Upper lobe of left lung (tissue), 6 donors: ENCODE measurements around the gene SOX5. TPM values are rescaled to one million over a fixed set of nuclear protein-coding genes. Genes with fewer than 3 reads are reported as not detected.

Source experiments
- ATAC-seq, 2 donors: fragments of 200-7000 bp; cut with Tn5 transposase; one replicate each; pipeline ENCODE4 v1.9.1; 2022; ENCODE audit warnings: mild to moderate bottlenecking in 2 of 2, moderate library complexity in 2 of 2; ENCODE audit not compliant: low FRiP score in 2 of 2
- DNase-seq, 2 donors: peaks; one replicate each; pipeline ENCODE4 v3.0.0-alpha.2; 2019 to 2020
- H3K27ac ChIP-seq, 4 donors: fragments of 200-600 bp; sonication (generic); one replicate each; pipeline ENCODE4 v1.5.1; 2016 to 2019
- H3K27me3 ChIP-seq, 4 donors: fragments of 200-600 bp; sonication (generic); one replicate each; pipeline ENCODE4 v1.5.1; 2017 to 2019
- H3K36me3 ChIP-seq, 4 donors: fragments of 200-600 bp; sonication (generic); one replicate each; pipeline ENCODE4 v1.5.1; 2016 to 2019
- H3K4me1 ChIP-seq, 4 donors: fragments of 200-600 bp; sonication (generic); one replicate each; pipeline ENCODE4 v1.5.1; 2018 to 2019
- H3K4me3 ChIP-seq, 4 donors: fragments of 200-600 bp; sonication (generic); one replicate each; pipeline ENCODE4 v1.5.1; 2017 to 2019; ENCODE audit warnings: mild to moderate bottlenecking in 2 of 4, moderate library complexity in 1 of 4
- H3K9me3 ChIP-seq, 4 donors: fragments of 200-600 bp; sonication (generic); one replicate each; pipeline ENCODE4 v1.5.1; 2018 to 2019
- CTCF ChIP-seq, 6 experiments: fragments of 450-650 bp in 4 of 6; fragments of 200-600 bp in 2 of 6; sonication (generic) in 2 of 6; IDR thresholded peaks; one replicate each; pipeline ENCODE4 v1.5.1; 2016 to 2019; ENCODE audit warnings: antibody characterized with exemption in 6 of 6
- EP300 ChIP-seq, 4 donors: sonication (generic); formaldehyde crosslinking; IDR thresholded peaks; one replicate each; pipeline ENCODE4 v1.5.1; 2017; ENCODE audit warnings: antibody characterized with exemption in 4 of 4, control low read depth in 2 of 4
- POLR2A ChIP-seq, 4 donors: fragments of 450-650 bp; IDR thresholded peaks; one replicate each; pipeline ENCODE4 v1.5.1; 2016 to 2017; ENCODE audit warnings: antibody characterized with exemption in 4 of 4, mild to moderate bottlenecking in 2 of 4
- POLR2AphosphoS5 ChIP-seq, 2 donors: sonication (generic); formaldehyde crosslinking; IDR thresholded peaks; one replicate each; pipeline ENCODE4 v1.5.1; 2017; ENCODE audit warnings: antibody characterized with exemption in 2 of 2
- WGBS, 2 donors: methylation state at CpG; one replicate each; pipeline ENCODE4 v1.1.5; 2017 to 2018; 5-methylcytosine and 5-hydroxymethylcytosine counted together
- total RNA-seq, 6 donors: library from RNA; depleted of rRNA in 4 of 6; stranded (reverse); fragments of >200 nt in 4 of 6; gene quantifications; one replicate each; pipeline versions ENCODE4 v1.1.0 to v1.2.1, GENCODE V29; 2016 to 2021
- donor health status: DM: no; HTN: no; CAD: no; lungs with moderate emphysema.
- donor health status: DM: no; HTN: yes; CAD: no; lungs with severe emphysema.

SOX5 gene
- total RNA-seq, 6 donors from 2014 or later, result 9.6 to 31.4 (median 14.5) TPM

- no peak for DNase-seq
- H3K4me3 ChIP-seq, result no peak overlapping the region
- H3K9me3 ChIP-seq, result peaks cover 0 to 6% (median 0%) of the 10 kb centered on the region in 4 donors
- TF ChIP-seq POLR2AphosphoS5 (IDR thresholded peaks at IDR 0.05) (no peak), CTCF (IDR thresholded peaks at IDR 0.05) (no peak)
- no peaks in the 10 kb centered on the region for H3K4me1 ChIP-seq
- H3K36me3 ChIP-seq, result no peaks in the 10 kb centered on the region
- H3K27ac ChIP-seq, result no peak overlapping the region
- no peak for ATAC-seq
- 72 to 83% methylated on average over 1 of the region's 1 CpG for WGBS, 2 donors
- no peaks in the 10 kb centered on the region for H3K27me3 ChIP-seq
These were observed 89.5 kb downstream of the SOX5 start for GRCh38 chr12:23860019-23860418.

DNA sequence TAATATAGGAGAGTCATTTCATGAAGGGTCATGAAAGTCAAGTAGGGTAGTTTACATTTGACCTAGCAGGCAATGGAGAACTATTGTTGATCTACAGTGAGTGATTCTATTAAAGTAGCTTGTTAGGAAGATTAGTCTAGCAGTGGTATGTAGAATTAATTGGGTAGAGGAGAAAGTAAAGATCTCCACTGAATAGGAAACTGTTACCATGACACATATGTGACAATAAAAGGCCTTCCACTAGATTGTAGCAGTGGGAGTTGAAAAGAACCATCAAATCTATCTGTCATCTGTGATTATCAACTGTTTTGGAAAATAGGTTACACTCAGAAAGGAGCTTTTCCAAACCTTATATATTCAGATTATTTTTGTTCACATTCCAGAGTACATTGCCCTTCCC, 92.3 kb downstream of the SOX5 start:
- TF ChIP-seq EP300 (IDR thresholded peaks at IDR 0.05), result no peak
- TF ChIP-seq POLR2A (IDR thresholded peaks at IDR 0.05), result no peak
- TF ChIP-seq CTCF (IDR thresholded peaks at IDR 0.05), result no peak
- TF ChIP-seq POLR2AphosphoS5 (IDR thresholded peaks at IDR 0.05), result no peak
- Histone ChIP-seq H3K9me3 (peaks cover 0 to 6% (median 0%) of the 10 kb centered on the region in 4 donors), H3K27me3 (no peaks in the 10 kb centered on the region), H3K4me1 (no peaks in the 10 kb centered on the region), H3K4me3 (no peak overlapping the region), H3K36me3 (no peaks in the 10 kb centered on the region), H3K27ac (no peak overlapping the region)
- no peak for DNase-seq
- ATAC-seq, result no peak

DNA sequence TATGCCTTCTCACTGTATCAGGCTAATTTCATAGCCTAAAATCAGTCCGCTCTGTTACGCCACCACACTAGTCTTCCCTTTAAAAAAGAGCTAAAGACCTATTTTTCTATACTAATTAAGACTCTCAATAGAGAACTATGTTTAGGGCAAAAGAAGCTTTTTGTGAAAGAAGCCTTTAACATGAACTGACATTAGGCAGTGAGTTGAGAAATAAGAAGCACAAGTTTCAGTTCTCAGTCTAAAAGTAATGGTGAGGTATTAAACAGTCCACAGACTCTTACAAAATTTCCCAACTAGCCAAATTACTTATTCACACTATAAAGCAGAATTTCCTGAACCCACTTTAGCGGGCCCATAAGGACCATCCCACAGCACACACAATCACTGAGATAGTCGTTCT, 93.7 kb downstream of the SOX5 start:
- ATAC-seq (no peak), DNase-seq (no peak)
- Histone ChIP-seq H3K4me1 (no peaks in the 10 kb centered on the region), H3K27me3 (no peaks in the 10 kb centered on the region), H3K27ac (no peak overlapping the region), H3K36me3 (no peaks in the 10 kb centered on the region), H3K9me3 (peaks cover 0 to 6% (median 0%) of the 10 kb centered on the region in 4 donors), H3K4me3 (no peak overlapping the region)
- TF ChIP-seq CTCF (IDR thresholded peaks at IDR 0.05) (no peak), EP300 (IDR thresholded peaks at IDR 0.05) (no peak), POLR2A (IDR thresholded peaks at IDR 0.05) (no peak), POLR2AphosphoS5 (IDR thresholded peaks at IDR 0.05) (no peak)
- WGBS, 2 donors, result 71 to 72% methylated on average over 4 of the region's 4 CpGs

DNA sequence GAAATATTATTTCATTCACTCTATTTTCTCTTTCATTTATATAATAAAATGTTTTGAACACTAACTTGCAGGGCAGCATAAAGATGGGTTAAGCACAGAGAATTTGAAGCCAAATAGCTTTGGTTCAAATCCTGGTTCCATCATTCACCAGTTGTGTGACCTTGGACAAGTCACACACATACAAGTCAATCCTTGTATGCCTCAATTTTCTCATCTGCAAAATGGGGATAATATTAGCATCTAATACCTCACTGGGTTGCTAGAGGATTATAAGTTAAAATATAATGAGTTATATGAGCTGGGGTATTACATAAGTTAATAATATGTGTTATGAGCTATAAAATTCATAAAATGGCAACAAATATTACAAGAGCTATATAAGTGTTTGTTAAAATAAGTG, 94.9 kb downstream of the SOX5 start:
- no peak for DNase-seq
- no peaks in the 10 kb centered on the region for H3K27me3 ChIP-seq
- no peak overlapping the region for H3K4me3 ChIP-seq
- no peaks in the 10 kb centered on the region for H3K4me1 ChIP-seq
- H3K9me3 ChIP-seq, result peaks cover 0 to 6% (median 0%) of the 10 kb centered on the region in 4 donors
- TF ChIP-seq POLR2A (IDR thresholded peaks at IDR 0.05) (no peak), POLR2AphosphoS5 (IDR thresholded peaks at IDR 0.05) (no peak), EP300 (IDR thresholded peaks at IDR 0.05) (no peak), CTCF (IDR thresholded peaks at IDR 0.05) (no peak)
- H3K36me3 ChIP-seq, result no peaks in the 10 kb centered on the region
- H3K27ac ChIP-seq, result no peak overlapping the region
- ATAC-seq, result no peak

- TF ChIP-seq EP300 (IDR thresholded peaks at IDR 0.05) (no peak), POLR2A (IDR thresholded peaks at IDR 0.05) (no peak), CTCF (IDR thresholded peaks at IDR 0.05) (no peak), POLR2AphosphoS5 (IDR thresholded peaks at IDR 0.05) (no peak)
- no peaks in the 10 kb centered on the region for H3K9me3 ChIP-seq
- H3K27me3 ChIP-seq, result no peaks in the 10 kb centered on the region
- no peak overlapping the region for H3K27ac ChIP-seq
- no peaks in the 10 kb centered on the region for H3K4me1 ChIP-seq
- no peak overlapping the region for H3K4me3 ChIP-seq
- DNase-seq (no peak), ATAC-seq (no peak)
- no peaks in the 10 kb centered on the region for H3K36me3 ChIP-seq
- WGBS, 2 donors, result 49 to 52% methylated on average over 3 of the region's 3 CpGs
These were observed 95.8 kb downstream of the SOX5 start for GRCh38 chr12:23853640-23854039.
